NOMO-1 treated with DMSO at 0.1 percent for 48 hours (cell line): ENCODE results near the gene SLC4A1AP.

ENCODE experiments used
- DNase-seq: peaks from one replicate; lab custom pipeline; 2025; ENCODE audit not compliant: unreplicated experiment; lab: John Stamatoyannopoulos, UW

SLC4A1AP gene

GRCh38 chr2:27697660-27698059 lies 34.0 kb downstream of the SLC4A1AP start:
- DNase-seq = no peak

GRCh38 chr2:27701676-27702075 lies 38.0 kb downstream of the SLC4A1AP start:
- no peak for DNase-seq

- no peak for DNase-seq
These were observed 38.6 kb downstream of the SLC4A1AP start for GRCh38 chr2:27702302-27702701.

- peak; percentile 88 for DNase-seq
These were observed 40.1 kb downstream of the SLC4A1AP start for GRCh38 chr2:27703638-27704341.

- no peak for DNase-seq
These were observed 40.7 kb downstream of the SLC4A1AP start for GRCh38 chr2:27704342-27704876.

GRCh38 chr2:27705851-27706622 lies 42.3 kb downstream of the SLC4A1AP start:
- peak; percentile 25 for DNase-seq

- no peak for DNase-seq
These were observed 44.0 kb downstream of the SLC4A1AP start for GRCh38 chr2:27707462-27708256.

GRCh38 chr2:27708257-27708654 lies 44.6 kb downstream of the SLC4A1AP start:
- no peak for DNase-seq

- DNase-seq = no peak
These were observed 45.0 kb downstream of the SLC4A1AP start for GRCh38 chr2:27708666-27709065.

- no peak for DNase-seq
These were observed 45.6 kb downstream of the SLC4A1AP start for GRCh38 chr2:27709326-27709725.

GRCh38 chr2:27709960-27710575 lies 46.4 kb downstream of the SLC4A1AP start:
- DNase-seq = no peak

- DNase-seq = peak; percentile 7
These were observed 47.1 kb downstream of the SLC4A1AP start for GRCh38 chr2:27710640-27711430.

- no peak for DNase-seq
These were observed 48.1 kb downstream of the SLC4A1AP start for GRCh38 chr2:27711804-27712203.

- DNase-seq = no peak
These were observed 48.8 kb downstream of the SLC4A1AP start for GRCh38 chr2:27712522-27712921.

- no peak for DNase-seq
These were observed 49.5 kb downstream of the SLC4A1AP start for GRCh38 chr2:27713201-27713600.

- no peak for DNase-seq
These were observed 50.4 kb downstream of the SLC4A1AP start for GRCh38 chr2:27714053-27714452.

- no peak for DNase-seq
These were observed 51.2 kb downstream of the SLC4A1AP start for GRCh38 chr2:27714851-27715291.

- no peak for DNase-seq
These were observed 51.9 kb downstream of the SLC4A1AP start for GRCh38 chr2:27715318-27716210.
